Renal cortex interstitium (tissue), 11 donors: ENCODE measurements around the gene ANKRD29. TPM values are rescaled to one million over a fixed set of nuclear protein-coding genes. Genes with fewer than 3 reads are reported as not detected.

Experiments used
- DNase-seq, 11 donors: peaks; one replicate each; pipeline ENCODE4 v3.0.0-alpha.2; 2013; ENCODE audit warnings: low read depth in 9 of 11, low spot score in 4 of 11; ENCODE audit errors: extremely low read depth in 1 of 11
- polyA plus RNA-seq, 3 donors: library from polyadenylated mRNA; unstranded; fragments of 120-200 nt; gene quantifications; one replicate each; pipeline ENCODE4 v1.2.1, GENCODE V29; 2013; ENCODE audit not compliant: insufficient read length in 3 of 3

ANKRD29 gene
- polyA plus RNA-seq, 3 donors = 0.72 to 1.3 (median 0.95) TPM

DNA sequence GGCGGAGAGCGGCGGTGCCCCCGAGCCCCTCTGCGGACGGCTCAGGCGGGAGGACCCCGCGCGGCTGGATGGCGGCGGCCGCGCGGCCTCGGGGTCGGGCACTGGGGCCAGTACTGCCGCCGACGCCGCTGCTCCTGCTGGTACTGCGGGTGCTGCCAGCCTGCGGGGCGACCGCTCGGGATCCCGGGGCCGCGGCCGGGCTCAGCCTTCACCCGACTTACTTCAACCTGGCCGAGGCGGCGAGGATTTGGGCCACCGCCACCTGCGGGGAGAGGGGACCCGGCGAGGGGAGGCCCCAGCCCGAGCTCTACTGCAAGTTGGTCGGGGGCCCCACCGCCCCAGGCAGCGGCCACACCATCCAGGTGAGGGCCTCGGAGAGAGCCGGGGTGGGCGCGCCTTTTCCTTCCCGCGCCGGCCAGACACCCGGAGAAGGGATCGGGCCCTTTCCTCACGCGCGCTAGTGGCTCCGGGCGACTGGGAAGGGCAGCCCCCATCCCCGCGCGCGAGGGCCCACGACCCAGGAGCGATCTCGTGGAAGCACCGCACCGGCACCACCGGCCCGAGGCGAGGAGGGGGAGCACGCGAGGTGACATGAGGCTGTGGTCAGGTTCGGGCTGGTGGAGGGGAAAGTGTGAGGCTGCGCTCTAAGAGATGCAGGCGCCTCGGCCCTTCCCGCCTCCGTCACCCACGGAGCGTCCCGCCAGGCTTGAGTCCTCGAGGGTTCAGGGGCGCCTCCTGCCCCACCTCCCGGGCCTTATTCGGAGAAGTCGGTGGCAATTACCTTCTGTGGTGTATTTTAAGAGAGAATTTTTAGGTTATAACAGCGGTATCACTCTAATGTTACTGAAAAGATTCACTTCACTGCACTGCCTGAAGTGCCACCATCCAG is 27.1 kb upstream of the ANKRD29 start:
- peak in 1 of 11 donors; percentile 8 for DNase-seq

DNA sequence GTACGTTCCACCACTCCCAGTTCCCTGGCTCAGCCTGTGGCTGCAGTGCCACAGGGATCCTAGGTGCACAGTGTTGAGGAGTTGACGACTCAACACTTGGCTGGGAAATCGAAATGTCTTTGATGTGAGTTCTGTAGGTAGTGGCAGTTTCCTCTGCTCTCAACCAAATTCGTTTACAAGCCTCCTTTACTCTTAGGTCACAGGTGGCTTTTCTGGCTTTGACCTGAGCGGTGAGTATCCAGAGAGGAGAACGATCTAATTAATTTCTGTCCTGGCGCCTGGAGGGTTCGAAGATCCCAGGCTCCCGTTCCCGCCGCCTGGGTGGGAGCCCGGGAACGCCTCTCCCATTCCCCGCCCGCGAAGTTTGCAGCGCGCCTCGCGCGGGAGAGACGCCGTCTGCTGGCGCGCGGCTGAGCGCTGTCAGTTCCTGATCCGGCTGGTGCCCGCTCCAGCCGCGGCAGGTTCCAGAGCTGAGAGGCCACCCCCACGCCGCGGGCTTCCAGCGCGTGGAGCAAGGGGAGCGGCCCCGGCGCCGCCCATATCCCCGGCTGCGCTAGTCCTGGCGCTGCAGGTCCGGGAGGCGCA is 26.4 kb upstream of the ANKRD29 start, which contains the start of gene LAMA3:
TSS of gene LAMA3 (plus strand) at position 423 of the 585 bp plus-strand sequence. CDS start 231 bp downstream, outside the sequence.
- peak in 4 of 11 donors; percentile 33 to 39 (median 38) for DNase-seq

DNA sequence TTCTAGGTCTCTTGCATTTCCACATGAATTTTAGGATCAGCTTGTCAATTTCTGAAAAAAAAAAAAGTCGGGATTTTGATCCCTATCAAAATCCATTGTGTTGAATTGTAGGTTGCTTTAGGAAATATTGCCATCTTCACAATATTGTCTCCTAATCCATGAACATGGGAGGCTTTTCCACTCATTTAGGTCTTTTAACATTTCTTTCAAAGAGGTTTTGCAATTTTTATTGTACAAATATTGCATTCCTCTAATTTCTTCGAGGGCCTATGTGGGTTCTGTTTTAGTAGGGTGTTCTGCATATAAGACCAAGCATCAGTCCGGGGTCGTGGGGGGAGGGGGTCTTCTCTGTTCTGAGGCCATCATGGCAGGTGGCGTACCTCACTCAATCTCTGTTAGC is 25.8 kb upstream of the ANKRD29 start:
- DNase-seq = no peak

DNA sequence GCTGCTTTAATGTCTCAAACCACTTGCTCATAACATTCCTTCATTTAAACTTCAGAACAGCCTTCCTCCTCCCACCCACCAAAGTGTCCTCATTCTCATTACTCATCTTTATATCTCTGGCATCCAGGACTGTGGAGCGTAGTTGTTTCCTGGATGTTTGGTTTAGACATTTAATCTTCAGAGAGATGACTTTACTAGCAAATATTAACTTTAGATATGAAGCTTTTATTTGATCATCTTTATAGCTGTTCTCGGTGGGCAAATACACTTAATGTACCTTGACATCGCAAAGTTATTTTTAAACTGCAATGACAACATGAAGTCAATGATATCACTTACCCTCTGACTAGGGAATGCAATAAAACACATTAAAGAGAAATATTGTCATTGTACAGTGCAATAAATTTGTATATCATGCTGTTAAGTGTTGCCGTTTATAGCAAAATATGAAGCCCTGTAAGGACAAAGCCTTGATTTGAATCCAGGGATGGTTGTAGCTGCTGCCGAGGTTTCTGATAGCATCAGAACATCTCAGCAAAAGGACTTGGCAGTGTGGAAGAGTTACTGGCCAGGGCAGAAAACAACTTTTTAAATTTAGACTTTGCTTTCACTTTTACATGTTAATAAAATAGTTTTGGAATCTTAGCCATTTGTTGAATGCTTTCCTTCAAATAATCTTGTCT is 21.9 kb upstream of the ANKRD29 start:
- no peak for DNase-seq

DNA sequence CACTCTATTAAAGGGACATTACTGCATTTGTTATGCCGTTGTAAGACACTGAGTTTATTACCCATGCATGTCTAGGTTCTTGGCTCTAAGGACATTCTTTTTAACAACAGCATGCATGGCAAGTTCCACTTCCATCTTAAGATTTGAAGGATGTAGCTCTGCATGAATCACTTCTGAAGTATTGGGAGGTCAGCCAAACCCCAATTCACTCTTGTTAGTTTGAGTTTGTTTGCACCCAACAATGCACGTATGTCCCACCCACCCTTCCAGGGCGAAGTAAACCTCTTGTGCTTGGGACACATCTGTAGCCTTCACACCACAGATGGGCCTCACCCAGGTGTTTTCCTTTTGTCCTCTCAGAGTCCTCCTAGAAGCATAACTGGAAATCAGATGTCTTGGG is 21.0 kb upstream of the ANKRD29 start:
- DNase-seq = no peak

DNA sequence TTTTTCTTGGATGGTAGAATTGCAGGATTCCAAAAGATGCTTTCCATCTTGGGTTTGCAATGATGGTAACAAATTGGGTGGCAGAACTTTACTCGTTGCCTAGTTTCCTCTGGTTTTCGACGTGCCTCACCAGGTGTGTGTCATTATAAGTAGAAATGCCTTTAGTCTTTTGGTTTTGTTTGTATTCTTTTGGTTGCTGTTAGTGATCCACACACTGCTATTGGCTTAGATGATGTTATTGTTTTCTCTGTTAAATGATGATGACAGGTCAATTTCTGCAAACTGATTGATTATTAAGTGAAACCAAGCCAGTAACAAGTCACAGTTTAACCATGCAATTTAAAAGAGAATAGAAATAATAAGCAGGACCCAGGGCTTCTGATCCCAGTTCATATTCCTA is 20.4 kb upstream of the ANKRD29 start:
- no peak for DNase-seq

DNA sequence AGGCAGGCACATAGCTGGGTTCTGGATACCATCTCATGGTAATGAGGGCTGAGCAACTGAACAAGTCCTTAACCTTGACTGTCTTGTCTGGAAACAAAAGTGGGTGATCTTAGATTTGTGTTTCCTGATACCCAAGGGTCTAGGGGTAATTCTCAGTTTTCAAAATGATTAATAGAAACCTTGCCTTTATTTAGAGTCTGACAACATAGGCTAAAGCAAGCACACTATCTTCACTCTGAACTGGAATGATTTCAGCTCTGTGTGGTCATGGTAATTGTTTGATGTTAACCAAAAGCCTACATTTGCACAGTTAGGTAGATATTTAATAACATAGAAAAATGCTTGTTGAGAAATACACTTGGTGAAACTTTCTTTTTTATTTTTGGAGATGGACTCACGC is 19.8 kb upstream of the ANKRD29 start:
- DNase-seq = no peak

DNA sequence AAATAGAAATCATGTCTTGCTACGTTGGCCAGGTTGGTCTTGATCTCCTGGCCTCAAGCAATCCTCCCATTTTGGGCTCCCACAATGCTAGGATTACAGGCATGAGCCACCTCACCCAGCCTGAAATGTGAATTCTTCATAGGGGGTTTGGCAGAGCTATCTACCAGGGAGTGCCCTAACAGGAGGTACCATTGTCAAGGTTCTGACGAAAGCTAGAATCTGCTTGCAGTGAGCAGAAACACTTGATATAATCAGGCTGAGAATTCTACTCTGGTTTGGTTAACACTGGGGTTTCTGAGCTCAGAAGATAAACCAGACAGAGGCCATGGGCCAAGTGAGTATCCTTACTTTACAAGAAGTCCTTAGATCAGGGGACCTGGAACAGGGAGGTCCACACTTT is 19.3 kb upstream of the ANKRD29 start:
- no peak for DNase-seq

DNA sequence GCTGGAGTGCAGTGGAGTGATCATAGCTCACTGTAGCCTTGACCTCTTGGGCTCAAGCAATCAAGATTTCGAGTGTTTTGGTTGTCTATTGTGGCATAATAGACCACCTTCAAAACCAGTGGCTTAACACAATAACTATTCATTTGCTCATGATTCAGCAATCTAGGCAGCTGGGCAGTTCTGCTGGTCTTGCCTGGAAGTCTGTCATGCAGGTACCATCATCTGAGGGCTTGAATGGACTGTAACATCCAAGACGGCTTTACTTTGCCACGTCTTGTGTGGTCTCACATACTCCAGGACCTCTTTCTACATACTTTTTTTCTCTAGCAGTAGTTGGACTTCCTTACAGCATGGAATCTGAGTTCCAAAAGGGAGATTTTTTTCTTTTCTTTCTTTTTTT is 13.2 kb upstream of the ANKRD29 start:
- no peak for DNase-seq

DNA sequence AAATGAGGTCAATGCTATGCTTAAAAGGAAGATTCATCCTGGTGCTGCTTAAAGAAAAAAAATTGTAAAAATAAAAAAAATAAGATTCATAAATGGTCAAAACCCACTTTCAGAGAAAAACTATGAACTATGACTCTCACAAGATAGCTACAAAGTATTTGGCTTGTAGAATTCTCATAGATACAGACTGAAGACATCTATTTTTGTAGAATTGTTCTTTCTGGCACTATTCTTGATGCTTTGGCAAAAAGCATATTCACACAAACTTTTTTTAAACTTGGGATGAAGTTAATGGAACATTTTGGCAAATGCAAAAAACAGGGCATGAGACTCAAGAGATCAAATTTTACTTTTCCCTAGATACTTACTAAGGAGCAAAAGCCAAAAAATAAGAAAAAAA is 12.5 kb upstream of the ANKRD29 start:
- no peak for DNase-seq

DNA sequence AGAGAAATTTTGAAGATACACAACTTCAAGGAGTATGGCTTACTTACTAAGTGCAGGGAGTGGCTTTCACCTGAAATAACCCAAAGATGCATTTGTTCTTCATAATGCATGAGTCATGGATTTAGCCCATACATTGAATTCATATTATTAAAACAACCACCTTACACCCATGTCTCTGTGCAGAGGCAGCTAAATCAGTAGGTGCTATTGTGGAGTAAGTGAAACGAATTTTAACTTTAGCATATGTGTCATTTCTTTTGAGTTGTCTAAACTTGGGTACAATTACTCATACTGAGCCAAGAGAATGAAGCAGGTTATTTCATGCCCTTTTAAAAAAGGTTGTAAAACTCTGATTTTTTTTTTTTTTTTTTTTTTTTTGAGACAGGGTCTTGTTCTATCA is 11.0 kb upstream of the ANKRD29 start:
- DNase-seq = no peak

DNA sequence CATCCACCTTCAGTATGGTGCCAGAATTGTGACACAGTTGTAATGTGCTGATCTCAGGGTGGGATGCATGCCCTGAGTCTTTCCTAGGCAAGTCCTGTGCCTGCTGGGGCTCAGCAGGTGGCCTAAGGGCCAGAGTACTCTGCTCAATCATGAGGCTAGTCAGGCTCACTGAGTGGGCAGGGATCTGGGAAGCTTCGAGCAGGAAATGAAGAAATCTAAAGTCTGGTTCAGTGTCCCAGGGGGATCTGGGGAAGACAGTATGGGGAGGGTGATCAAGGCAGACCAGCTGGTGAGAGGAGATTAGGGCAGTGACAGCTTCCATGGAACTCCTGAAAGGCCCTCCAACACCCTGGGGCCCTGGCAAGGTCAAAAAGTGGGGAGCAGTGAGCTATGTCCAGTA is 8.9 kb upstream of the ANKRD29 start:
- DNase-seq = no peak

DNA sequence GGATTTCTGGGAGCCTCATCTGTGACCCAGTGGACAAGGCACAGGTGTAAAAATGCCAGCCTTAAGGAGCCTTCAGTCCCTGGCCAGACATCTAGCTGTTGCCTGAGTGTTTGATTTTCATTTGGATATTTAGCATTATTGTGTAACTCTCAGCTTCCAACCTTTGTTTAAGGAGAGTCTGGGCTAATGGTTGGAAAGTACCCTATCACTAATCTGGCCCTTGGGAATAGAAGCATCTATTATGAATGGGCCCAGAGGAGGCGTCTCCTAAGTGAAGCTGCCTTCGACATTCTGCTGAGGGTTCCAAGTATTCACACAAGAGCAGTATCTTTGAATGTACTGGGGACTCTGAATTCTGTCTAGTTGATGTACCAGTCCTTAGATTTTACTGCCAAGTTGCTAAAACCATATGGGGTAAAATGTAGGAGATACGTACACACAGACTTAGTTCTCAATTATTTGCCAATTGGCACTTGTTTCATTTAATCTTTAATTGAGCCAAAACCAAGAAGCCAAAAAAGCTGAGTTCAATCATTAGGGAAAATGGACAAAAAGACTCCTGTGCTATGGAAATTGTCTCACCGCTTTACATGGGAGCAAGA is 7.2 kb upstream of the ANKRD29 start:
- DNase-seq = no peak

DNA sequence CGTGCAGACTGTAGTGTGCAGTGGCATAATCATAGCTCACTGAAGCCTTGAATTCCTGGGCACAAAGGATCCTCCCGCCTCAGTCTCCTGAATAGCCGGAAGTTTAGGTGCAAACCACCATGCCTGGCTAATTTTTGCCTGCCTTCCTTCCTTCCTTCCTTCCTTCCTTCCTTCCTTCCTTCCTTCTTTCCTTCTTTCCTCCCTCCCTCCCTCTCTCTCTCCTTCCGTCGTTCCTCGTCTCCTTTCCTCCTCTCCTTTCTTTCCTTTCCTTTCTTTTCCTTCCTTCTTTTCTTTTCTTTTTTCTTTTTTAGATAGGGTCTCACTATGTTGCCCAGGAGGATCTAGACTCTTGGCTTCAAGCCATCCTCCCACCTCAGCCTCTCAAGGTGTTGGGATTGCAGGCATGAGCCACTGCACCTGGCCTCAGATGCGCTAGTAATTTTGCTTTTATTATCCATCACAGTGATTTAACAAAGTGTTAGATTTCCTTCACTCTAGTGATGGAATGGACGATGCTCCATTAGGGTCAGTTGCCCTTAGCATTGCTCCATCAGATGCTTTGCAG is 6.6 kb upstream of the ANKRD29 start:
- no peak for DNase-seq

DNA sequence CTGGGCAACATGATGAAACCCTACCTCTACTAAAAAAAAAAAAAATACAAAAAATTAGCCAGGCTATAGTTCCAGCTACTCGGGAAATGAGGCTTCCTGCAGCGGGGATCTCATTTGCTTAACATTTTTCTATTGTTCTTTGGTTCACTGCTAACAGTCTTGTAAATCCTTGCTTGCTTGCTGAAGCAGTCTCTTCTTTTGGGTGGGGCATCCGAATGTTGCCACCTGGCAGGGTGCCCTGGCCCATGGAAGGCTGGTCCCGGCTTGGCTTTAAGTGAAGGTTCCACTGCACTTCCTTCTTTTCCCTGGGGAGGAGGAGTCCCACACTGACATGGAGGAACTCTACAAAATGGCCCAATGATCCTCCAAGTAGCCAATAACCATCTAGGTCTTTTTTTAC is 6.0 kb upstream of the ANKRD29 start:
- DNase-seq = no peak

DNA sequence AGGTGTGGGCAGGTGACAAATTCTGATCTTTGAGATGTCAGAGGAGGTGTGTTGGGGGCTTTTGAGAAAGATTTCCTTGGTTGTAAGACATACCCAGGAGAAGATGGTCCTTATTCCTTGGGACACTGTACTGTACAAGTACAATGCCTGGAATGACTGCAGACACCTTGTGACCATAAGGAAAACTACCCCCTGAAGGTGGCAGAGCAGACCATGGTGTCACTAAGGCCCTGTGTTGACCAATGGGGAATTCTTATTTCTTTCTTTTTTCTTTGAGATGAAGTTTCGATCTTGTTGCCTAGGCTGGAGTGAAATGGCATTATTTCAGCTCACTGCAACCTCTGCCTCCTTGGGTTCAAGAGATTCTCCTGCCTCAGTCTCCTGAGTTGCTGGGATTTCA is 4.4 kb upstream of the ANKRD29 start:
- DNase-seq = no peak

DNA sequence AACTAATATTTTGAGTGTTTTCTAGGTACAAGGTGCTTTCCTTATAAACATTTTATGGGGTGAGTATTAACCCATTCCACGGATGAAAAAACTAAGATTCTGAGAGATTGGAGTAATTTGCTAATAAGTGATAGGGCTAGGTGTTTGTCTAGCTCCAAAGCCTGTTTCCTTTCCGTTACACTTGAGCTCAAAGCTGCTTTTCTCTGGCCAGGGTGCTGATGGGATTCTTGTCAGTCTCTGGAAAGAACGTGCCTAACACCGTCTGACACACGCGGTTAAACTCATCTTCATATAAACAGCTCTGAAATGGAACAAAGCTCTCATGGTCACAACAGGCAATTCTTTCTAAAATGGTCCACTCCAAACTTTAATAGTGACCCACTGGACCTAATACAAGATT is 2.0 kb upstream of the ANKRD29 start:
- DNase-seq = no peak

DNA sequence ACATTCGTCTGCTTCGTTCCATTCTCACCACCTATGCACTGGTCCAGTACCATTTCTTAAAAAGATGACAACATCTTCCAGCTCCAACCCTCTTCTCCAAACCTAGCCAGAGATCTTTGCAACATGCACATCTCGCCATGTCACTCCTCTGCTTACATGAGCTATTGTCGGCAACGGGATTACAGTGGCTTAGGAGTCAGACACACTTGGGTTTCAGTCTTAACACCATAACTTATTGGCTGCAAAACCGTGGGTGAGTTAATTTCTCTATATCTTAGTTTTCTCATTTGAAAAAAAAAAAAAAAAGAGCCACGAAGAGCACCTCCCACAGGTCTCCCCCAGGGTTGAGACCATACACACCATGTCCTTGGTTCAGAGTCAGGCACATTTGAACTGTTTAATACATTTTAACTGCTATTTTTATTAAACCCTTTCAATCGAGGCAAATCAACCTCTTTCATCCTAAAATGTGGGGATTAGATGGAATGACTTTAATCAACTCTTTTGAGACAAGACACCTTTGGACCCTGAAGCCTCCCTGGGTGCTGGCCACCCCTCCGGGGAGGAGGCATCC is 889 bp downstream of the ANKRD29 start:
- no peak for DNase-seq

DNA sequence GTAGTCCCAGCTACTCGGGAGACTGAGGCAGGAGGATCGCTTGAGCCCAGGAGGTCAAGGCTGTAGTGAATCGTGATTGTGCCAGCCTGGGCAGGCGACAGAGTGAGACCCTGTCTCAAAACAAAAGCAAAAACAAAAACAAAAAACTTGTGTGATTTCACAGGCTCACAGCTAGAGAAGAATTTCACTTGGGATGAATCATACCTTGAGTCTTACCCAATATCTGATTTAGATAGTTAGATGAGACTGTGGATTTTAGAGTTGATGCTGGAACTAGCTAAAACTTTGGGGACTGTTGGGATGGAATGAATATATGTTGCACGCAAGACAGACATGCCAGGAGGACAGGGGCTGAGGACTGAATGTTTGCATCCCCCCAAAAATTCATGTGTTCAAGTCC is 4.4 kb downstream of the ANKRD29 start:
- no peak for DNase-seq
